H1 (cell line): ENCODE results near the gene NAV2. TPM values are rescaled to one million over a fixed set of nuclear protein-coding genes. Genes with fewer than 3 reads are reported as not detected.

Experiments
- CHD7 ChIP-seq: fragments of 300-600 bp; sonication (generic); IDR thresholded peaks from 2 replicates; pipeline ENCODE4 v1.7.1; 2012; ENCODE audit warnings: low read length, moderate library complexity, mild to moderate bottlenecking, inconsistent platforms; ENCODE audit not compliant: insufficient replicate concordance
- SP2 ChIP-seq: IDR thresholded peaks from 2 replicates; pipeline ENCODE4 v1.6.1; 2012; ENCODE audit warnings: mild to moderate bottlenecking, low read length, inconsistent platforms
- TAF1 ChIP-seq: IDR thresholded peaks from 2 replicates; pipeline ENCODE4 v1.6.1; 2011; ENCODE audit warnings: mild to moderate bottlenecking, low read depth, low read length
- polyA plus RNA-seq, 7 experiments: library from polyadenylated mRNA; depleted of rRNA in 3 of 7; stranded (reverse) in 5 of 7; unstranded in 2 of 7; fragments of >200 nt in 5 of 7; fragments of 200-250 nt in 2 of 7; gene quantifications; 1 replicate in 5 of 7; 2 replicates in 1 of 7; 4 replicates in 1 of 7; pipeline versions ENCODE4 v1.2.1 to v1.2.3, GENCODE V29; 2011 to 2013; ENCODE audit warnings: missing spikeins in 2 of 7, mixed read lengths in 2 of 7
- total RNA-seq: library from RNA; stranded (reverse); fragmentation: NEBNext Ultra II Directional; extraction: Animal tissue kit (Norgen Biotek cat#: 25700); gene quantifications from 2 replicates; pipeline ENCODE4 v1.2.1, GENCODE V29; 2021

Gene NAV2
- total and polyA plus RNA-seq, 2 of the 8 experiments (the other 6 are each of a cell fraction or from before 2014, with no cell fraction given) = 35.6 to 73.6 TPM

GRCh38 chr11:19923626-19924025 lies 211.0 kb downstream of the NAV2 start (continued):
- TF ChIP-seq CHD7 (no peak), SP2 (no peak), TAF1 (no peak)
